Keratinocyte (primary cell): ENCODE measurements around the gene NDUFAF8. TPM values are rescaled to one million over a fixed set of nuclear protein-coding genes. Genes with fewer than 3 reads are reported as not detected.

ENCODE experiments used
- DNase-seq: peaks from one replicate; pipeline ENCODE4 v3.0.0-alpha.2; 2011; ENCODE audit warnings: low read depth, missing footprints, low spot score
- FAIRE-seq: peaks from 2 replicates; lab custom pipeline; 2011; peaks lifted over from hg19 to GRCh38; lab: Jason Lieb, UNC
- H2AFZ ChIP-seq: 2 replicates; pipeline ENCODE4 v1.6.0; 2012; ENCODE audit warnings: low read length, control low read depth, inconsistent platforms; ENCODE audit not compliant: control insufficient read depth
- H3K27ac ChIP-seq: 2 replicates; pipeline ENCODE4 v1.5.1; 2011; ENCODE audit warnings: low read length; ENCODE audit not compliant: control insufficient read depth, insufficient read depth
- H3K27me3 ChIP-seq: 3 replicates; pipeline ENCODE4 v1.6.0; 2011; ENCODE audit warnings: low read length; ENCODE audit not compliant: control insufficient read depth, insufficient read depth; ENCODE audit errors: extremely low read depth
- H3K36me3 ChIP-seq, 2 experiments: 2 replicates in 1 of 2; 3 replicates in 1 of 2; pipeline ENCODE4 v1.5.1; 2011; ENCODE audit warnings: low read length in 2 of 2, mild to moderate bottlenecking in 1 of 2; ENCODE audit not compliant: control insufficient read depth in 2 of 2, insufficient read depth in 2 of 2; ENCODE audit errors: extremely low read depth in 1 of 2
- H3K4me1 ChIP-seq: 3 replicates; pipeline ENCODE4 v1.5.1; 2011; ENCODE audit warnings: low read length; ENCODE audit not compliant: control insufficient read depth, insufficient read depth; ENCODE audit errors: extremely low read depth
- H3K4me2 ChIP-seq: 3 replicates; pipeline ENCODE4 v1.6.0; 2011; ENCODE audit warnings: low read depth, low read length; ENCODE audit not compliant: control insufficient read depth, insufficient read depth; ENCODE audit errors: extremely low read depth
- H3K4me3 ChIP-seq, 3 experiments: fragments of 200-600 bp in 1 of 3; sonication (generic) in 1 of 3; 2 replicates in 2 of 3; 3 replicates in 1 of 3; pipeline ENCODE4 v1.5.1; 2011 to 2016; ENCODE audit warnings: low read length in 3 of 3, mild to moderate bottlenecking in 3 of 3, control low read depth in 2 of 3, inconsistent platforms in 1 of 3, low read depth in 1 of 3, mixed read lengths in 1 of 3, mixed run types in 1 of 3, moderate library complexity in 1 of 3; ENCODE audit not compliant: control insufficient read depth in 2 of 3, insufficient read depth in 2 of 3; ENCODE audit errors: extremely low read depth in 1 of 3
- H3K79me2 ChIP-seq: 2 replicates; pipeline ENCODE4 v1.6.0; 2012; ENCODE audit warnings: low read length; ENCODE audit not compliant: control insufficient read depth, insufficient read depth
- H3K9ac ChIP-seq: 3 replicates; pipeline ENCODE4 v1.6.0; 2011; ENCODE audit warnings: low read length; ENCODE audit not compliant: control insufficient read depth, insufficient read depth; ENCODE audit errors: extremely low read depth
- H3K9me1 ChIP-seq: 3 replicates; pipeline ENCODE4 v1.6.0; 2011; ENCODE audit warnings: low read length; ENCODE audit not compliant: control insufficient read depth, insufficient read depth; ENCODE audit errors: extremely low read depth
- H3K9me3 ChIP-seq: 2 replicates; pipeline ENCODE4 v1.5.1; 2012; ENCODE audit warnings: low read depth, low read length; ENCODE audit not compliant: control insufficient read depth
- H4K20me1 ChIP-seq: 3 replicates; pipeline ENCODE4 v1.6.0; 2011; ENCODE audit warnings: low read length; ENCODE audit not compliant: control insufficient read depth, insufficient read depth; ENCODE audit errors: extremely low read depth
- CTCF ChIP-seq, 3 experiments: IDR thresholded peaks in 1 of 3; conservative IDR thresholded peaks in 1 of 3; optimal IDR thresholded peaks in 1 of 3; 2 replicates in 2 of 3; 3 replicates in 1 of 3; pipeline versions ENCODE3 to v1.5.1; 2011; ENCODE audit warnings: low read length in 3 of 3, mild to moderate bottlenecking in 3 of 3, moderate library complexity in 2 of 3, control low read depth in 1 of 3, inconsistent platforms in 1 of 3; ENCODE audit not compliant: insufficient read depth in 2 of 3; ENCODE audit errors: extremely low read depth in 1 of 3
- EZH2 ChIP-seq: IDR thresholded peaks from one replicate; pipeline ENCODE4 v1.6.1; 2012; ENCODE audit warnings: inconsistent platforms, mild to moderate bottlenecking, low read length, moderate library complexity
- dilution Hi-C: fragments of 300-500 bp; cut with MboI; formaldehyde crosslinking; loops from one replicate; pipeline ENCODE4 v1.7.0; 2020; ENCODE audit warnings: low sequenced_read_pairs; ENCODE audit not compliant: extremely low pct_ligation_motif_present
- polyA plus RNA-seq, 5 experiments: library from polyadenylated mRNA; depleted of rRNA in 3 of 5; stranded (reverse) in 3 of 5; stranded (forward) in 1 of 5; unstranded in 1 of 5; fragments of >200 nt; gene quantifications; 1 replicate in 1 of 5; 2 replicates in 3 of 5; 3 replicates in 1 of 5; pipeline versions ENCODE4 v1.2.1 to v1.2.3, GENCODE V29; 2011 to 2012; ENCODE audit warnings: missing spikeins in 2 of 5, low read depth in 1 of 5, low replicate concordance in 1 of 5

Gene NDUFAF8
- polyA plus RNA-seq, 1 donor (not counting 4 experiments of a cell fraction or from before 2014, with no cell fraction given) = 171 TPM

GRCh38 chr17:81231766-81232581, 7.1 kb upstream of the NDUFAF8 start:
- Histone ChIP-seq H3K27ac (no peak overlapping the region), H3K27me3 (no peaks in the 10 kb centered on the region), H2AFZ (no peak overlapping the region), H3K79me2 (no peaks in the 10 kb centered on the region), H3K4me1 (no peaks in the 10 kb centered on the region), H4K20me1 (no peaks in the 10 kb centered on the region), H3K36me3 (peaks cover 5 to 28% of the 10 kb centered on the region in 2 experiments), H3K4me2 (no peak overlapping the region), H3K9ac (no peak overlapping the region), H3K9me1 (no peaks in the 10 kb centered on the region), H3K9me3 (no peaks in the 10 kb centered on the region), H3K4me3 (no peak overlapping the region)
- TF ChIP-seq CTCF (optimal IDR thresholded peaks at IDR 0.05 in 1 of 3, IDR thresholded peaks at IDR 0.05 in 1 of 3, conservative IDR thresholded peaks at IDR 0.05 in 1 of 3; ENCODE audit: extremely low read depth in 1 of 3, insufficient read depth in 2 of 3, low read length in 3 of 3) (no peak), EZH2 (no peak)
- DNase-seq (no peak), FAIRE-seq (no peak)
- dilution Hi-C loops = no loop called here

- Histone ChIP-seq H3K4me1 (peaks cover under 1% of the 10 kb centered on the region), H3K9ac (no peak overlapping the region), H3K27me3 (no peaks in the 10 kb centered on the region), H3K9me1 (no peaks in the 10 kb centered on the region), H3K79me2 (peaks cover 5% of the 10 kb centered on the region), H3K9me3 (no peaks in the 10 kb centered on the region), H2AFZ (no peak overlapping the region), H3K4me2 (no peak overlapping the region), H4K20me1 (no peaks in the 10 kb centered on the region), H3K27ac (no peak overlapping the region), H3K4me3 (no peak overlapping the region), H3K36me3 (peaks cover 5 to 28% of the 10 kb centered on the region in 2 experiments)
- no peak for TF ChIP-seq CTCF (optimal IDR thresholded peaks at IDR 0.05 in 1 of 3, IDR thresholded peaks at IDR 0.05 in 1 of 3, conservative IDR thresholded peaks at IDR 0.05 in 1 of 3; ENCODE audit: extremely low read depth in 1 of 3, insufficient read depth in 2 of 3, low read length in 3 of 3)
- FAIRE-seq (no peak), DNase-seq (no peak)
- dilution Hi-C loops = no loop called here
Measured at GRCh38 chr17:81232616-81233241, 6.4 kb upstream of the NDUFAF8 start.
